Measurements from ENCODE around the gene ISY1.
A peak's percentile ranks its signal among the peaks of the same experiment; 100 is the strongest.
"Not testable (repeated sequence)": the region's sequence is repeated elsewhere in the genome, so short reads cannot be mapped to it uniquely, and the experiment has no call there.

ISY1 gene

DNA sequence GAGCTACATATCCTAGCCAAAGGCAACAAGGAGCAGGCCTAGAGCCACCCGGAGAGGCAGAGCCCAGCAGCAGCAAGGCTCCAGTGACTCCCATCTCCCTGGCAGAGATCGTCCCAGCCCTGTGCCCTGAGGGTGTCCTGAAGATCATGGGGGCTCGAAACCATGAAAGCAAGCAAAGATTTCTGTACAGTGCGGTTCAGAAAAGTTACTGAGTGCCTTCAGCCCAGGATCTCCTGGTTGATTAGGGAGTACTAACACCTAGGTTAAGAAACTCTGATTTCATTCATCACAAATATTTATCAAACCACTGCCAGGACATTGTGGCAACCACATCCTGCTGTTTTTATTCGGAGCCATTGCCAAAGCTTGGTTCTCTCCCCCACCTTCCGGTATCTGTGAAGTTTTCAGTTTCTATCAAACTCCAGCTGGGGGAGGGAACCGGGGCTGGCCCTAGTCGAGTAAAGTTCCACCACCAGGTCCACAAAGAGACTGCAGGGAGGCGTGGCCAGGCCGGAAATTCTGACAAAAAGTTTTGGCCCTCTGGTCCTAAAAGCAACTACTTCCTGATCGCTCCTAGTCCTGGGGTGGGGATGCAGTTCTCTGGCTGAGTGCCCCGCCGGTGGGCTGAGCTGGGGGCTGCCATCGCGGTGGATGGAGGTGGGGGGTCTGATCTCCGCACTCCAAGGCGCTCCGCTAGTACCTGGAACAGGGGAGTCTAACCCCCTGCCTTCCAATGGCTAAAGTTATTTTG is 40.4 kb downstream of the ISY1 start:
- DNase-seq (ENCODE audit: low read depth, low spot score) = peak; percentile 92

DNA sequence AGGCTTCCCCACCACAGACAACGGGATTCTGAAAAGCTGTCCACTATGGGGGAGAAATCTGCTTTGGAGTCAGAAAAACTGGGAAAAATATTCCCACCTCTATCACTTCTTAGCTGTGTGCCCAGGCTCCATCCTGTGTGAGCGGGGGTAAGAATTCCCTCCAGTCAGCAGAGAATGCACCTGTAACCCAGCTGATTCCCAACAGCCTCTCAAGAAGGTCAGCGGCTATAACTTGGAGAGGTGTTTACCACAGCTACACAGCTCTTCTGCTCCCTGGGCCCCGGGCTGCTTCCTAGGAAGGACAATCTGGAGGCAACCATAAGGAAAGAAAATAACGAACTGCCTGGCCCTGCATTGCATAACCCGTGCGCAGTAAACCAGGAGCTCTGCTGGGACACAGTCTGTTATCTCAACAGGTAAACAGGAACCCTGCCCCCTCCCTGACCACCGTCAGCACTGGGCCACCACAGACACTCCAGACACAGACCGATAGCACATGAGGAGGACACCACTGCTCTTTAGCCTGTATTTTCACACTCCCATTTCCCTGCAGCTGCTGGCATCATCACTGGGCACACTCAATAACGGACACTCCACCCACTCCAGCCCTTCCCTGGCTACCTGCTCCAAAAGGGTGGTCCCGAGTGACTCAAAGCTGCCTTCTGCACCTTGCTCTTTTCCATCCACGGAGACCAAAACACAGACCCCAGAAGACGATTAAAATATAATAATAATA is 41.3 kb downstream of the ISY1 start:
- peak; percentile 53 for DNase-seq (ENCODE audit: low read depth, low spot score)

DNA sequence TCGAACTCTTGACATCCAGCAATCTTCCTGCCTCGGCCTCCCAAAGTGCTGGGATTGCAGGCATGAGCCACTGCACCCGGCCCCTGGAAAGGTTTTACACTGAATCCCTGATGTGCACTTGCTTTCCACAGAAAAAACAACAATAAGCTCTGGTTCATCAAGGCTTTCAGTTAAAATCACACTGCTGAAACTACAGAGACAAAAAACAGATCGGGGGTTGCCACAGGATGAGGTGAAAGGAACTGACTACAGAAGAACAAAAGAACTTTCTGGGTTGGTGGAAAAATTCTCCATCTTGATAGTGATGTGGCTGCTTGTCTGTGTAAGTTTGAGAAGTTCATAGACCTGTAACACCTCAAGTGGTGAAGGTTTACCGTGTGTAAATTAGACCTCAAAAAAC is 42.1 kb downstream of the ISY1 start:
- DNase-seq (ENCODE audit: low read depth, low spot score) = no peak

DNA sequence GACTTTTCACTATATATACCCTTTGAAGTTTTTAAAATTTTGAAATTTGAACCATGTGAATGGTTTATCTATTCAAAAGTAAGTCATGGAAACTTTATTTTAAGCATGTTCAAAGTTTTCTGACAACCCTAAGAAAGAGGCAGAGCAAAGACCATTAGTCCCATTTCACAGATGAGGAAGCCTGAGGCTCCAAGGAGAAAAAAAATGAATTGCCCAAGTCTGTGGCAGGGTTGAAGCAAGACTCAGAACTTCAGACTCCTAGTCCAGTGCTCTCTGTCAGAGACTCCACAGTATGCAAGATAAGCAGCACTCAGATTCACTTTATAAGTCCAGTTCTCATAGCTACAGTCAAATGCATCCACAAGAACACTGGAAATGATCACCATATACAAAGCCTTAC is 43.7 kb downstream of the ISY1 start:
- no peak for DNase-seq (ENCODE audit: low read depth, low spot score)

DNA sequence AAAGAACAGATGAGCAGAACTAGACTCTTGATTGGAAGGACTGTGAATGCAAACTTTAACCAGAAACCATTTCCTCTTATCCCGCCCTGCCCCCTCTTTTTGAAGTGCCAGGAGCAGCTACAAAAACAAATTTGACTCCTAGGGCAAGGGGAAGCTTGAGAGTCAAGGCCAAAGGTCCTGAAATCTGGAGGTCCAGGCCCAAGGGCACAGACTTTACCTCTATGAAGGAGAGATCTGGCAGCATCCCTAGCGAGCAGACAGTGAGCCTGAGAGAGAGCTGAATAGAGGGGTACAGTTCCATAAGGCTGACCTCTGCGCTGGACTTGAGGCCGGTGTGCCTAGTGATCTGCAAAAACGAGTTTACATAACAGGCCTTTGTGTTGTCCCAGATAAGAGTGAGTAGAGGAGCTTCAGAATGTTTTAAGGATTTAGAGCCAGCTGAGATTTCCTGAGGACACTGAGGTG is 44.3 kb downstream of the ISY1 start:
- peak; percentile 16 for DNase-seq (ENCODE audit: low read depth, low spot score)

DNA sequence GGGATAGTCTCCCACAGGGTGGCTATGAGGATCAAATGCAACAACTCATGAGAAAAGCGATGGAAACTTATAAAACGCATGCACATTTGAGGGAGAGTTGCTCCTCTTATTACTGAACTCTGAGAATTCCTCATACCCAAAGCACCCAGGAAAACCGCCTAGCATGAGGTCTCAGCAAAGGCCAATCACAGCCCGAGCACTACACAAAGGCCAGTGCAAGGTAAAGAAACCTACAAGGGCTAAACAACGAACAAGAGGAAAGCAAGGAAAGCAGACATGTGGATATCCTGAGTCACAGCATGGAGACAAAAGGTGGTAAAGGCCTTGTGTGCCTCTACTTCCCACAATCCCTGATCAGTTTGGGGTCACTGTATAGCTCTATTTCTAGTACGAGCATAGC is 46.4 kb downstream of the ISY1 start:
- DNase-seq (ENCODE audit: low read depth, low spot score) = peak; percentile 14

DNA sequence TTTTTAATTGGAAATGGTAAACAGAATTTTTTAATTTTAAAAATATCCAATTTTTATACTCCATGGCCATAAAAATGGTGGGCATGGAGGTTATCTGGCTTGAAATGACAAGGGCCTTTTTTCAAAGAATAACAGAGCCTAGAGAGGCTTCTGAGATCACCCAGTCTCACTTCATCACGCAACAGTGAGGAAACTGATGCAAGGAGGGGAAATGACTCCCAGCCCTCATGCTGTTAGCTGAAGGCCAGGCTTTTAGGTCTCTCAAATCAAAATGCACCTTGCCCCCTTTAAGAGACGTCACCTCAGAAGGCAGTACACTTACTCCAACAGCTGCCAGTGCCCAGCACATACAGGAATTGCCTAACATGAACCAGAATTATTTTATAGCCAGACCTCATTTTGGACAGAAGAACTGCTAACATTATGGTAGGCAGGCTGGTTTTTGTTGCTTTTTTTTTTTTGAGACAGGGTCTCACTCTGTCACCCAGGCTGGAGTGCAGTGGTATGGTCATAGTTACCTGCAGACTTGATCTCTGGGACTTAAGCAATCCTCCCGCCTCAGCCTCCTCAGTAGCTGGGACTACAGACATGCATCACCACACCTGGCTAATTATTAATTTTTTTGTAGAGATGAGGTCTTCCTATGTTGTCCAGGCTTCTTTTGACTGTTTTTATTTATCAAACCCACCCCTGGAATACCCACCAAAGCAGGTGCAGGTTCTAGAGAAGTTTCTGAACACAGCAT is 48.4 kb downstream of the ISY1 start:
- no peak for DNase-seq (ENCODE audit: low read depth, low spot score)

DNA sequence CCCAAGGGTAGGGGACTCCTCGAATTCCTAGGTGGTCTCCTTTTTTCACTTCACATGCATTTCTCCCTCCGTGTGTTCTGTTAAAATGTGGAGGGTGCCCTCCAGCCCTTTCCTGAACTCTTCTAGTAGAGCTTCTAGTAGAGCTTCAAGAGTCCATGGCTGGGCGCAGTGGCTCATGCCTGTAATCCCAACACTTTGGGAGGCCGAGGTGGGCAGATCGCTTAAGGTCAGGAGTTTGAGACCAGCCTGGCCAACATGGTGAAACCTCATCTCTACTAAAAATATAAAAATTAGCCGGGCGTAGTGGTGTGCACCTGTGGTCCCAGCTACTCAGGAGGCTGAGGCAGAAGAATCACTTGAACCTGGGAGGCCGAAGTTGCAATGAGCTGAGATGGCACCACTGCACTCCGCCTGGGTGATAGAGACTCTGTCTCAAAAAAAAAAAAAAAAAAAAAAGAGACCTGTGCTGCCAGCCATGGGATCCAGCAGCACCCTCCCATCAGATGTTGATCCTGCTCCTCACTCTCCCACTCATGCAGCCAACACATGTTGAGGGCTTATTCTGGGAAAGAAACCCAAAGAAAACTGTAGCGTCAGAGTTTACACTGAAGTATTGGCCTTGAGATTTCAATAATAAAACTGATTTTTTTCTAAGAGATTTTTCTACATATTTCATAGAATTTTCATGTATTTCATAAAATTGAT is 49.6 kb downstream of the ISY1 start:
- DNase-seq (ENCODE audit: low read depth, low spot score) = not testable (repeated sequence)

DNA sequence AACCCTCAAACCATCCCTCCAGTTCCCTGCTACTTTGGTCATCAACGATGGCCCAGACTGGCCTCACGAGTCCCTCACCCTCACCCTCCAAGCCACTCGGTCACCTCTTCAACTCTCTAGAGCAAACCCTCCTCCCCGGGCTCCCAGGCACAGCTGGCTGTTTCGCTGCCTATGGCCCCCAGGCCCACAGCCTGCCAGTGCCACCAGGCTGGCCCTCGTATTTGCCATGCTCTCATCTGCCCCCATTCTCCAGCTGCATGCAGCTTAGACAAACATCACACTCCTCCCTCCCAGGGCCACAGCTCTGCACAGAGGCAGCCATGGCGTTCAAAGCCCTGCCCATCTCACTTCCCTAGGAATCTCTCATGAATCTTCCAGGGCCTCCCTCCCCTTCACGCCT is 53.1 kb downstream of the ISY1 start:
- DNase-seq (ENCODE audit: low read depth, low spot score) = no peak

DNA sequence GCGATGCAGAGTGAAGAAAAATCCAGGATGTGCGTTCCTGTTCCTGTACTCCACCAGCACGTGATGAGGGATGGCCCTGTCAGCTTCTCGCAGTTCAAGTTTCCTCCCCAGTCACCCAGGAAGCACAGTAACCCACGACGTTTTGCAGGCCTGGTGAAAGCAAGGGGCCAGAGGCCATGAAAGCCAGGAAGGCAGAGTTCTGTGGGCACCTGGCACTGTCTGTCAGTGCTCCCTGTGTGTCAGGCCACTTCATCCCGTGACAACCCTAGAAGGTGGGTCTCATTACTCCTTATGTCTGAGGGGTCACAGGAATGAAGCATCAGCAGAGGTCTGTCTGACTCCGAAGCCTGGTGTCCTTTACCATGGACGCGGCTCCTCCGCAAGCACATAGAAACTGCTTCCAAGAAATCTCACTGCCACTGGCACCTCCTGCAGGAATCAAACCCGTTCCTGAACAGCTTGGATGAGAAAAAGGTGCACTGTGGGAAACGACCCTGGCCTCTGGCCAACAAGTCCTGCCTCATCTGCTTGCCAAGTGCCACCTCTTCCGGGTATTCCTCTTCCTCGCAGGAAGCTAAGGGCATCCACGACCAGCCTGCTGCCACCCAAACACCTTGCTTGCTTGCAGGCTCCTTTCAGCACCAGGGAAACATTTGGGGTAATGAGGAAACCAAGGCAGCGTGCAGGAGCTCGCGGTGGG is 53.8 kb downstream of the ISY1 start:
- no peak for DNase-seq (ENCODE audit: low read depth, low spot score)

DNA sequence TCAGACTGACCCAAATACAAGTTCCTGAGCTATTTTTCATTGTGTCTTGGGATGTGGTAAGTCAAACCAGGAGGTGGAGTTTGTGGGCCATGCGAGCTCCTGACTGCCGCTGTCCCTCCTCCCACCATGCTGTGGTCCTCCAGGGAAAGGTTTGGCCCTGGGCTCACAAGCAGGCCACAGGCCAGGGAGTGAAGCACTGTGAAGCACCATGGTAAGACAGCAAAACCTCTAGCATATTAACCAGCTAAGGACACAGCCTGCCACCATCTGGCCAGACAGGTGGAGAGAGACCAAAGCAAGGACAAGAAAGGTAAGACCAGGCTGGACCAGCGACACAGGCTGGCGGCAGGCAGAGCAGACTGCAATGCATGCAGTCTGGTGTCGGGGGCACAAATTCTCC is 54.5 kb downstream of the ISY1 start:
- DNase-seq (ENCODE audit: low read depth, low spot score) = peak; percentile 19

DNA sequence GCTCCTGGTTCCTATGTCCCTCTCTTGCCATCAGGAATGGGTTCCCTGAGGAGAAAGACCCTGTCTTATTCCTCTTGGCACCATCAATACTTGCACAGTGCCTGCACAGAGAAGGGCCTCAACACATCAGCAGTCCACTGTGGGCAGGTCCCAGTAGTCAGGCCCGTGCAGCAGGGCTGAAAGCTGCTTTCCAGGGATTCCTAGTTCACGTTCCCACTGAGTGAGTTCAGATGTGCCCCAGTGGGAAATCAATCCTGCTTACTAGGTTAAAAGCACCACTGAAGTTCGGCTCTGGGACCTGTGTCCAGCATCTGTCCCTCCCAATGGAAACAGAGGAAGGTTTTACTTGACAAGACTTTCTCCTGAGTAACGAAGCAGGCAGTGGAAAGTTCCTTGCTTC is 55.0 kb downstream of the ISY1 start:
- no peak for DNase-seq (ENCODE audit: low read depth, low spot score)

DNA sequence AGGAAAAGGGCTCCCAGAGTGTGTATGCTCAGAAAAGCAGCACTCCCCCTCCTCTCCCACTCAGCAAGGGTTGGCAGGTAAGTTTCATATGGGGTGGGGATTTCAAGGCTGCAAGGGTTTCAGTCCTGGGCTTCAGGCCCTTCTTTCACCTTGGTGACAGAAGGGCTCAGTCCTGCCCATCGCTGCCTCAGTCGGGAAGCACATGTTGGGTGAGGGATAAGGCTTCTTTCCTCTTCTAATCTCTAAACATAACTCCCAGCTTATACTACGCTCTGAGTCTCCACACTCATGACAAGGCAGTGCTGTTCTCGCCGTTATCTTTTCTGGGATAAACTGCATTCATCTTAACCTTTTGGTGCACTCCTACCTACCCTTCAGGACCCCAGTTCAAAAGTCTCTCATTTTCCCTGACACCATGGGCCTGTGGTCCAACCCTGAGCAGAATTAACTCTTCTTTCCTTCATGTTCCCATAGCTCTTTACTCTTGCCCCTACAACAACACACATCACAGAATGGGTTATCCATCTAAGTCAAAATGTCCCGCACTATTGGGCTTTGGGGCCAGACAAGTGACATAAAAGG is 56.3 kb downstream of the ISY1 start:
- DNase-seq (ENCODE audit: low read depth, low spot score) = no peak

DNA sequence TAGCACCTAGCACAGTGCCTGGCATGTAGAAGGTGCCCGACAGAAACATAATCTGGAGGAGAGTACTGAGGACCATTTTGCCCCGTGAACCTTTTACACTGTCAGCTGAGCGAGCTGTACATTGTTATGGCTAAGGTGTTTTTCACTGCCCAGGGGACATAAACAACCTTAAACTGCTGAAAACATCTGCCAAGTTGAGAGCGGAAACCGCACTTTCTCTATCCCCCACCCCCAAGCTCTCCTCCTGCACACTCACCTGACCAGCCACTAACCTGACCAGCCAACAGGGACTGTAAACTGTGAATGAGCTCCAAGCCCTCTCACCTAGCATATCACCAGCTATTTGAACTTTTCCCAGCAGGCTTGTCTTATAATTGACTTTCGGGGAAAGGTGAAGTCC is 56.8 kb downstream of the ISY1 start:
- no peak for DNase-seq (ENCODE audit: low read depth, low spot score)

DNA sequence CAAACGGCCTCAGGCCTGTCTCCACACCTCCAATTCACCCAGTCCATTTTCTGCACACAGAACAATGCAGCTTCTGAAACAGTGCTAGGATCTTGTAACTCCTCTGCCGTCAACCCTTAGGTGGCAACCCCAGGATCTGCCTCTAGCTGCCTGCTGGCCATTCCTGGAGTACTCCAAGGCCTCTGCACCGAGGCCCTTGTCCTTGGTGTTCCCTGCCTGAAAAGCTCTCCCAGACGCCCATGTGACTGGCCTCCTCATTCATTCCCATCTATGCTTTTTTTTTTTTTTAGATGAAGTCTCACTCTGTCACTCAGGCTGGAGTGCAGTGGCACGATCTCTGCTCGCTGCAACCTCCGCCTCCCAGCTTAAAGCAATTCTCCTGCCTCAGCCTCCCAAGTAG is 57.6 kb downstream of the ISY1 start:
- no peak for DNase-seq (ENCODE audit: low read depth, low spot score)

DNA sequence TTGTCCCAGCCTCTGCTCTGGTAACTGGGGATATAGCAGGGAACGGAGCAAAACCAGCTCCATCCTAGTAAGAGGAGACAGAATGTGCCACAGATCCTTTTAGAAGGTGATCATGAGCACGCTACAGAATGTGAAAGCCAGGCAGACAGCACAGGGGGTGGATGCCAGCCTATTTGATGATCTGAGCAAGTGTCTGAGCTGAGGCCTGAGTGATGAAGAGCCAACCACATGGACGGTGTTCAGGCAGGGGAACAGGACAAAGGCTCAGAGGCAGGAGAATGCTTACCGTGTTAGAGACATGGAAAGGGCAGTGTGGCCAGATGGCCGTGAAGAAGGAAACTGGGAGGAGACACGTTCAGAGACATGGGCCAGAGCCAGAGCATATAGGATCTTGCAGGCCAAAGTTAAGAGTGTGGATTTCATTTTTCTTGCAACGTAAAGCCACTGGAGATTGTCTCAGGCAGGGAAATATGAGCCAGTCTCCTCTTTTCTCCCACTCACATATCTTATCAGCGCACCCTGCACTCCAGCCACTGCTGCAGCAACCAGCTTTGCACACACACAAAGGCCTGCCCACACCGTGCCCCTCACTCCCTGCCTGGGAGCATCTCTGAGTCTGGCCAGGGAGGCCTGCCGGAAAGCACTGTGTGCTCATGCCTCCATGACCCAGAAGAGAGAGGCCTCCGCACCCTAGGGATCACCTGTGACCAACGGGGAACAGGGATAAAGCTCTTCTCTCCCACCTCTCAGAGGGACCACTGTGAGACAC is 59.3 kb downstream of the ISY1 start:
- DNase-seq (ENCODE audit: low read depth, low spot score) = no peak

DNA sequence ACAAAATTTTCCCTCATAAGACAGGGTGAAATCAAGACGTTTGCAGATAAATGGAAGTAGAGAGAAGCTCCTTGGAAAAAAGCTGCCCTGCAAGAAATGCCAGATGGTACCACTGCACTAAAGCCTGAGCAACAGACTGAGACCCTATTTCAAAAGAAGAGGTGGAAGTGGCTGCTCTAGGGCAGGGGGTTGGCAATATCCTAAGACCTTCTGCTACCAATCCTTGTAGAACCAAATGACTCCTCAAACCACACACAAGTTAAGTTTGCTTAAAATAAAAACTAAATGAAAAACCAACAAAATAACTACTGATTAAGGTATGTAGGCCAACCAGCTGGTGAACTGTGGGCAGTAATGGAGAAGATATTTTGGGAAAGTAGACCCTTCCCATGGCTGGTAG is 60.6 kb downstream of the ISY1 start:
- DNase-seq (ENCODE audit: low read depth, low spot score) = no peak

DNA sequence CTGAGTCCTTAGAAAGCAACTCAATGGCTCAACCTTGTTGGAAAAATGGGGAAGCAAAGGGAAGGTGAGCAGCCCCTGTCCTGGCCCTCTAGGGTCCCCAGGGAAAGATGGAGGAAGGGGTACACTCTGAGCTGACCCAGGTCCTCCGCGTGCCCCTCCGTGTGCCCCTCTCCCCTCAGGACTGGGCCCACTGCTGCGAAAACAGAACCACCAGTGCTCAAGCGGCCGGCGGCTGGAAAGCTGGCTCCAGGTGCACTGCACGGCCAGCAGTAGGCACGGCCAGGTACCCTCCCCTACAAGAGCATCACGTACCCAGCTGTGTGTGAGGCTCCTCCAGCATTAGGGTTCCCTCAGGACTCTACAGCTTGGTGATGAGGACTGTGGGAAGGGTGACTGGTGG is 65.6 kb downstream of the ISY1 start:
- no peak for DNase-seq (ENCODE audit: low read depth, low spot score)

DNA sequence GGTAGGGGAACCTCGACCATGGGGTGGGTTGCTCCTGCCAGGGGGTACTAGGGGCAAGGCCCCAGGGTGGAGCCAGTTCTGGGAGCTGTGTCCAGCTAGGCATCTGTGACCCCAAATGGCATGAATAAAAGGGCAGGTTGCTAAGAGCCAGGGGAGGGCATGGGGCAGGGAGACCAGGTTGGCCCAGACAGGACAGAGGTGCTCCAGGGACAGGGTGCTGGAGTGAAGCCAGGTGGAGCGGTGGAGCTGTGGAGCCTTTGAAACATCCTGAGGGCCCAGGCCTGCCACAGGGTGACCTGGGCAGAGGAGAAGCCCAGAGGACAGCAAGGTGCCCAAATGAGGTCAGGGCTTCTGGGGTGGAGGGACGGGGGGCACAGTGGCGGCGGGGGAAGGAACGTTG is 72.6 kb downstream of the ISY1 start:
- not testable (repeated sequence) for DNase-seq (ENCODE audit: low read depth, low spot score)

DNA sequence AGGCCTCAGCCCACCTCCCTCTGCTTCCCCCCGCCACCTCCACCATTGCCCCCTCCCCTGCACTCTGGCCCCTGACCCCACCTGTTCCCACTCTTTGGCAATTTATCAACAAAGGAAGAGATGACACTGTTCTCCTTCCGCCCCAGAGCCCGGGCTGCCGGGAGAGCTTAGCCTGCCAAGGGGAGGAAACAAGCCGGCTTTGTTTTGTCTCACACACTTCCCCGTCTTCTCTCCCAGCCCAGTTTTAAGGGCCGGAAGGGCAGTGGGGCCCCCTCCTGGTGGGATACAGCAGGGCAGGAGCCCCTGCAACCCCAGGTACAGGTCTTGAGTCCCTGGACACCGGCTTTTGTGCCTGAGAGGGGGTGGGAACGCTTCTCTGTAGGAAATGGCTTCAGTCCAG is 73.0 kb downstream of the ISY1 start:
- peak; percentile 75 for DNase-seq (ENCODE audit: low read depth, low spot score)
